Gastrocnemius medialis (tissue), 4 donors: ENCODE data around the gene TMEM236.

ENCODE experiments used
- CTCF ChIP-seq, 5 experiments: fragments of 450-650 bp in 3 of 5; fragments of 200-600 bp in 2 of 5; sonication (generic) in 2 of 5; IDR thresholded peaks in 4 of 5; conservative IDR thresholded peaks in 1 of 5; 1 replicate in 4 of 5; 2 replicates in 1 of 5; pipeline ENCODE4 v1.5.1; 2016 to 2019; ENCODE audit warnings: antibody characterized with exemption in 5 of 5, mild to moderate bottlenecking in 3 of 5, moderate library complexity in 3 of 5
- POLR2A ChIP-seq, 2 donors: fragments of 450-650 bp; IDR thresholded peaks; one replicate each; pipeline ENCODE4 v1.6.1; 2017; ENCODE audit warnings: antibody characterized with exemption in 2 of 2, mild to moderate bottlenecking in 2 of 2, moderate library complexity in 2 of 2

- TF ChIP-seq CTCF (IDR thresholded peaks at IDR 0.05 in 4 of 5, conservative IDR thresholded peaks at IDR 0.05 in 1 of 5): no peak
- no peak for TF ChIP-seq POLR2A (IDR thresholded peaks at IDR 0.05)
Observed at GRCh38 chr10:17789396-17789795, 37.4 kb downstream of the TMEM236 start.
